Esophagus (tissue), 2 donors: Measurements from ENCODE around the gene ZCCHC24. TPM values are rescaled to one million over a fixed set of nuclear protein-coding genes. Genes with fewer than 3 reads are reported as not detected.
"Not testable (repeated sequence)": the region's sequence is repeated elsewhere in the genome, so short reads cannot be mapped to it uniquely, and the experiment has no call there.

Experiments
- H3K27ac ChIP-seq, 2 donors: one replicate each; pipeline ENCODE4 v1.5.1; 2013; ENCODE audit warnings: low read depth in 2 of 2, mild to moderate bottlenecking in 2 of 2, inconsistent platforms in 1 of 2, low read length in 1 of 2, moderate library complexity in 1 of 2
- H3K27me3 ChIP-seq, 2 donors: one replicate each; pipeline ENCODE4 v1.6.1; 2013; ENCODE audit warnings: low read length in 2 of 2, control low read depth in 1 of 2, mild to moderate bottlenecking in 1 of 2; ENCODE audit not compliant: insufficient read depth in 2 of 2, control insufficient read depth in 1 of 2
- H3K36me3 ChIP-seq, 2 donors: one replicate each; pipeline ENCODE4 v1.6.1; 2013; ENCODE audit warnings: low read length in 1 of 2; ENCODE audit not compliant: control insufficient read depth in 2 of 2, insufficient read depth in 2 of 2
- H3K4me1 ChIP-seq, 2 donors: one replicate each; pipeline ENCODE4 v1.6.1; 2013; ENCODE audit warnings: low read length in 1 of 2; ENCODE audit not compliant: control insufficient read depth in 2 of 2, insufficient read depth in 2 of 2
- H3K4me3 ChIP-seq, 2 donors: one replicate each; pipeline ENCODE4 v1.5.1; 2013; ENCODE audit warnings: low read length in 2 of 2, mild to moderate bottlenecking in 2 of 2, low read depth in 1 of 2, moderate library complexity in 1 of 2
- H3K9me3 ChIP-seq, 2 donors: one replicate each; pipeline ENCODE4 v1.6.1; 2013; ENCODE audit warnings: mild to moderate bottlenecking in 2 of 2, low read depth in 1 of 2, low read length in 1 of 2, moderate library complexity in 1 of 2; ENCODE audit not compliant: control insufficient read depth in 2 of 2, insufficient read depth in 1 of 2
- WGBS, 2 donors: extraction: QIAGEN DNeasy Blood & Tissue Kit; methylation state at CpG; one replicate each; pipeline ENCODE4 v1.1.7; 2013; 5-methylcytosine and 5-hydroxymethylcytosine counted together
- polyA plus RNA-seq, 2 donors: library from polyadenylated mRNA; stranded (reverse); fragments of 200-250 nt; gene quantifications; one replicate each; pipeline ENCODE4 v1.2.3, GENCODE V29; 2013
- donor health status: healthy with polysubstance abuse.
- donor health status: Bipolar disorder and iron deficiency.

Gene ZCCHC24
- polyA plus RNA-seq, 2 donors: 3.3 to 6.5 TPM

GRCh38 chr10:79448732-79449049 lies 3.3 kb upstream of the ZCCHC24 start:
- no peaks in the 10 kb centered on the region for H3K36me3 ChIP-seq
- peaks cover 0 to 10% of the 10 kb centered on the region in 2 donors for H3K4me1 ChIP-seq
- 91 to 92% methylated on average over 2 of the region's 2 CpGs for WGBS, 2 donors
- no peaks in the 10 kb centered on the region for H3K27me3 ChIP-seq
- no peak overlapping the region for H3K27ac ChIP-seq
- H3K9me3 ChIP-seq: no peaks in the 10 kb centered on the region
- H3K4me3 ChIP-seq: no peak overlapping the region

- H3K9me3 ChIP-seq: no peaks in the 10 kb centered on the region
- no peaks in the 10 kb centered on the region for H3K27me3 ChIP-seq
- no peak overlapping the region for H3K4me3 ChIP-seq
- H3K27ac ChIP-seq: no peak overlapping the region
- H3K36me3 ChIP-seq: no peaks in the 10 kb centered on the region
- 94% methylated on average over 5 of the region's 5 CpGs for WGBS, 2 donors
- H3K4me1 ChIP-seq: peaks cover 0 to 10% of the 10 kb centered on the region in 2 donors
These were observed 2.7 kb upstream of the ZCCHC24 start for GRCh38 chr10:79447911-79448731.

GRCh38 chr10:79447249-79447648 lies 1.8 kb upstream of the ZCCHC24 start:
- not testable (repeated sequence) for H3K4me3 ChIP-seq, H3K27me3 ChIP-seq, H3K36me3 ChIP-seq, H3K27ac ChIP-seq, H3K9me3 ChIP-seq, H3K4me1 ChIP-seq
- 83 to 84% methylated on average over 6 of the region's 6 CpGs for WGBS, 2 donors

GRCh38 chr10:79446758-79447084 lies 1.3 kb upstream of the ZCCHC24 start:
- H3K4me1 ChIP-seq: peaks cover 0 to 10% of the 10 kb centered on the region in 2 donors
- H3K4me3 ChIP-seq: peak overlapping the region; percentile 22 to 54
- H3K27me3 ChIP-seq: no peaks in the 10 kb centered on the region
- peak overlapping the region; percentile 66 to 89 for H3K27ac ChIP-seq
- no peaks in the 10 kb centered on the region for H3K9me3 ChIP-seq
- WGBS, 2 donors: 33% methylated on average over 14 to 16 of the region's 16 CpGs
- no peaks in the 10 kb centered on the region for H3K36me3 ChIP-seq

GRCh38 chr10:79445977-79446757 lies 743 bp upstream of the ZCCHC24 start:
- 3% methylated on average over 43 of the region's 43 CpGs for WGBS, 2 donors
- Histone ChIP-seq H3K27me3 (no peaks in the 10 kb centered on the region), H3K27ac (peak overlapping the region; percentile 66 to 89), H3K36me3 (no peaks in the 10 kb centered on the region), H3K4me1 (peaks cover 0 to 10% of the 10 kb centered on the region in 2 donors), H3K4me3 (peak overlapping the region; percentile 38 to 54), H3K9me3 (no peaks in the 10 kb centered on the region)

- Histone ChIP-seq H3K27me3 (no peaks in the 10 kb centered on the region), H3K27ac (peak overlapping the region; percentile 88 to 89), H3K4me3 (peak overlapping the region; percentile 54 to 70), H3K9me3 (no peaks in the 10 kb centered on the region), H3K4me1 (peaks cover 0 to 14% of the 10 kb centered on the region in 2 donors), H3K36me3 (no peaks in the 10 kb centered on the region)
- 1 to 2% methylated on average over 38 to 44 of the region's 44 CpGs for WGBS, 2 donors
These were observed 965 bp downstream of the ZCCHC24 start for GRCh38 chr10:79444199-79445119.

GRCh38 chr10:79443338-79444198 lies 1.9 kb downstream of the ZCCHC24 start:
- H3K27ac ChIP-seq: peak overlapping the region; percentile 88 to 89
- 38 to 44% methylated on average over 11 of the region's 11 CpGs for WGBS, 2 donors
- no peaks in the 10 kb centered on the region for H3K36me3 ChIP-seq
- no peaks in the 10 kb centered on the region for H3K27me3 ChIP-seq
- peak overlapping the region; percentile 54 to 70 for H3K4me3 ChIP-seq
- peaks cover 4 to 14% of the 10 kb centered on the region in 2 donors for H3K4me1 ChIP-seq
- no peaks in the 10 kb centered on the region for H3K9me3 ChIP-seq

- 84 to 86% methylated on average over 14 of the region's 14 CpGs for WGBS, 2 donors
- Histone ChIP-seq H3K9me3 (no peaks in the 10 kb centered on the region), H3K4me3 (no peak overlapping the region), H3K27me3 (no peaks in the 10 kb centered on the region), H3K27ac (peak overlapping the region; percentile 2 to 29), H3K4me1 (peaks cover 5 to 14% of the 10 kb centered on the region in 2 donors), H3K36me3 (no peaks in the 10 kb centered on the region)
These were observed 3.0 kb downstream of the ZCCHC24 start for GRCh38 chr10:79442171-79443040.
